Neural cell (in vitro differentiated cells): Measurements from ENCODE around the gene SH3GLB2. TPM values are rescaled to one million over a fixed set of nuclear protein-coding genes. Genes with fewer than 3 reads are reported as not detected.

Experiments used
- H2AFZ ChIP-seq: fragments of 200-600, 300-800 bp; sonication (generic), shearing (Covaris generic); 2 replicates; pipeline ENCODE4 v1.6.0; 2014; ENCODE audit warnings: low read depth, mild to moderate bottlenecking, antibody characterized with exemption, low read length, moderate library complexity
- H3F3A ChIP-seq: fragments of 200-600 bp; shearing (Covaris generic); 2 replicates; pipeline ENCODE4 v1.6.1; 2016; ENCODE audit warnings: mild to moderate bottlenecking, moderate library complexity, mixed read lengths, antibody characterized with exemption, low read length; ENCODE audit not compliant: insufficient read depth, poor library complexity, severe bottlenecking
- H3K27ac ChIP-seq: fragments of 200-600, 300-800 bp; sonication (generic), shearing (Covaris generic); 2 replicates; pipeline ENCODE4 v1.5.1; 2014; ENCODE audit warnings: mild to moderate bottlenecking, low read length, moderate library complexity
- H3K27me3 ChIP-seq: fragments of 300-800, 200-600 bp; sonication (generic), shearing (Covaris generic); 2 replicates; pipeline ENCODE4 v1.6.0; 2014; ENCODE audit warnings: mild to moderate bottlenecking, low read depth, low read length, moderate library complexity; ENCODE audit not compliant: insufficient read depth
- H3K36me3 ChIP-seq: fragments of 300-800, 200-600 bp; sonication (generic), shearing (Covaris generic); 2 replicates; pipeline ENCODE4 v1.5.1; 2014; ENCODE audit warnings: mild to moderate bottlenecking, antibody characterized with exemption, low read length, moderate library complexity; ENCODE audit not compliant: insufficient read depth
- H3K4me2 ChIP-seq: fragments of 300-800, 200-600 bp; sonication (generic), shearing (Covaris generic); 2 replicates; pipeline ENCODE4 v1.6.0; 2014; ENCODE audit warnings: mild to moderate bottlenecking, low read length
- H3K4me3 ChIP-seq: fragments of 300-800, 200-600 bp; sonication (generic), shearing (Covaris generic); 2 replicates; pipeline ENCODE4 v1.5.1; 2014; ENCODE audit warnings: mild to moderate bottlenecking, low read length, moderate library complexity
- H3K79me2 ChIP-seq: fragments of 200-600 bp; shearing (Covaris generic); replicated peaks from 2 replicates; pipeline ENCODE4 v1.6.0; 2014; ENCODE audit warnings: mild to moderate bottlenecking, low read length, moderate library complexity; ENCODE audit not compliant: insufficient read depth
- H3K9ac ChIP-seq: fragments of 300-800, 200-600 bp; sonication (generic), shearing (Covaris generic); 2 replicates; pipeline ENCODE4 v1.6.1; 2016; ENCODE audit warnings: mild to moderate bottlenecking, low read length, mixed read lengths
- H3K9me2 ChIP-seq: fragments of 200-600 bp; shearing (Covaris generic); 2 replicates; pipeline ENCODE4 v1.6.1; 2016; ENCODE audit warnings: mild to moderate bottlenecking, low read length, mixed read lengths; ENCODE audit not compliant: insufficient read depth
- H3K9me3 ChIP-seq: fragments of 200-600, 300-800 bp; sonication (generic), shearing (Covaris generic); 2 replicates; pipeline ENCODE4 v1.6.1; 2016; ENCODE audit warnings: mild to moderate bottlenecking, mixed run types, low read length, moderate library complexity, mixed read lengths
- H4K20me1 ChIP-seq: fragments of 200-600 bp; shearing (Covaris generic); 2 replicates; pipeline ENCODE4 v1.6.1; 2016; ENCODE audit warnings: mild to moderate bottlenecking, mixed run types; ENCODE audit not compliant: insufficient read depth
- EP300 ChIP-seq: fragments of 450-650 bp; conservative IDR thresholded peaks from 2 replicates; pipeline ENCODE4 v1.6.1; 2014; ENCODE audit warnings: antibody characterized with exemption, mild to moderate bottlenecking, moderate library complexity; ENCODE audit not compliant: poor library complexity, severe bottlenecking
- EZH2 ChIP-seq: fragments of 200-600, 300-800 bp; shearing (Covaris generic), sonication (generic); IDR thresholded peaks from 2 replicates; pipeline ENCODE4 v1.6.1; 2014; ENCODE audit warnings: antibody characterized with exemption, low read length, borderline replicate concordance, mild to moderate bottlenecking; ENCODE audit not compliant: insufficient read depth, poor library complexity, severe bottlenecking
- MXI1 ChIP-seq: fragments of 450-650 bp; conservative IDR thresholded peaks from 2 replicates; pipeline ENCODE4 v1.6.1; 2014; ENCODE audit warnings: antibody characterized with exemption, mild to moderate bottlenecking; ENCODE audit not compliant: poor library complexity, severe bottlenecking
- POLR2AphosphoS5 ChIP-seq: IDR thresholded peaks from 2 replicates; pipeline ENCODE4 v1.6.1; 2012
- RAD21 ChIP-seq: fragments of 450-650 bp; conservative IDR thresholded peaks from 2 replicates; pipeline ENCODE4 v1.6.1; 2014; ENCODE audit warnings: antibody characterized with exemption, mild to moderate bottlenecking, moderate library complexity
- REST ChIP-seq: IDR thresholded peaks from 2 replicates; pipeline ENCODE4 v1.6.1; 2012; ENCODE audit warnings: borderline replicate concordance
- SMC3 ChIP-seq: fragments of 450-650 bp; conservative IDR thresholded peaks from 2 replicates; pipeline ENCODE4 v1.6.1; 2014; ENCODE audit warnings: antibody characterized with exemption, mild to moderate bottlenecking, moderate library complexity; ENCODE audit not compliant: poor library complexity
- TAF1 ChIP-seq: IDR thresholded peaks from 2 replicates; pipeline ENCODE4 v1.6.1; 2012; ENCODE audit warnings: low read depth
- polyA plus RNA-seq: library from polyadenylated mRNA; depleted of rRNA; stranded (reverse); fragments of >200 nt; gene quantifications from 2 replicates; pipeline ENCODE4 v1.2.3, GENCODE V29; 2014
- TF ChIP-seq, protein P1 (sequence below): fragments of 450-650 bp; IDR thresholded peaks from 2 replicates; pipeline ENCODE4 v1.5.1; 2014; ENCODE audit warnings: antibody characterized with exemption, mild to moderate bottlenecking, moderate library complexity; ENCODE audit not compliant: poor library complexity, severe bottlenecking

SH3GLB2 gene
- polyA plus RNA-seq, 1 donor from 2014 or later, result 128 TPM

GRCh38 chr9:129054163-129054851 lies 26.2 kb upstream of the SH3GLB2 start:
- H3K9ac ChIP-seq, result no peak overlapping the region
- no peaks in the 10 kb centered on the region for H3K9me2 ChIP-seq
- no peak for TF ChIP-seq REST
- no peak for TF ChIP-seq EP300
- TF ChIP-seq POLR2AphosphoS5, result no peak
- TF ChIP-seq RAD21, result no peak
- no peak for TF ChIP-seq MXI1
- TF ChIP-seq, protein P1, sequence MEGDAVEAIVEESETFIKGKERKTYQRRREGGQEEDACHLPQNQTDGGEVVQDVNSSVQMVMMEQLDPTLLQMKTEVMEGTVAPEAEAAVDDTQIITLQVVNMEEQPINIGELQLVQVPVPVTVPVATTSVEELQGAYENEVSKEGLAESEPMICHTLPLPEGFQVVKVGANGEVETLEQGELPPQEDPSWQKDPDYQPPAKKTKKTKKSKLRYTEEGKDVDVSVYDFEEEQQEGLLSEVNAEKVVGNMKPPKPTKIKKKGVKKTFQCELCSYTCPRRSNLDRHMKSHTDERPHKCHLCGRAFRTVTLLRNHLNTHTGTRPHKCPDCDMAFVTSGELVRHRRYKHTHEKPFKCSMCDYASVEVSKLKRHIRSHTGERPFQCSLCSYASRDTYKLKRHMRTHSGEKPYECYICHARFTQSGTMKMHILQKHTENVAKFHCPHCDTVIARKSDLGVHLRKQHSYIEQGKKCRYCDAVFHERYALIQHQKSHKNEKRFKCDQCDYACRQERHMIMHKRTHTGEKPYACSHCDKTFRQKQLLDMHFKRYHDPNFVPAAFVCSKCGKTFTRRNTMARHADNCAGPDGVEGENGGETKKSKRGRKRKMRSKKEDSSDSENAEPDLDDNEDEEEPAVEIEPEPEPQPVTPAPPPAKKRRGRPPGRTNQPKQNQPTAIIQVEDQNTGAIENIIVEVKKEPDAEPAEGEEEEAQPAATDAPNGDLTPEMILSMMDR, result no peak
- no peak for TF ChIP-seq SMC3
- no peak for TF ChIP-seq EZH2
- TF ChIP-seq TAF1, result no peak
- H3K27ac ChIP-seq, result no peak overlapping the region
- no peaks in the 10 kb centered on the region for H3K36me3 ChIP-seq
- no peaks in the 10 kb centered on the region for H3K79me2 ChIP-seq
- no peak overlapping the region for H2AFZ ChIP-seq
- H3K9me3 ChIP-seq, result no peaks in the 10 kb centered on the region
- H3F3A ChIP-seq, result no peaks in the 10 kb centered on the region
- H3K4me2 ChIP-seq, result no peak overlapping the region
- no peaks in the 10 kb centered on the region for H3K27me3 ChIP-seq
- H4K20me1 ChIP-seq, result no peaks in the 10 kb centered on the region
- no peak overlapping the region for H3K4me3 ChIP-seq

DNA sequence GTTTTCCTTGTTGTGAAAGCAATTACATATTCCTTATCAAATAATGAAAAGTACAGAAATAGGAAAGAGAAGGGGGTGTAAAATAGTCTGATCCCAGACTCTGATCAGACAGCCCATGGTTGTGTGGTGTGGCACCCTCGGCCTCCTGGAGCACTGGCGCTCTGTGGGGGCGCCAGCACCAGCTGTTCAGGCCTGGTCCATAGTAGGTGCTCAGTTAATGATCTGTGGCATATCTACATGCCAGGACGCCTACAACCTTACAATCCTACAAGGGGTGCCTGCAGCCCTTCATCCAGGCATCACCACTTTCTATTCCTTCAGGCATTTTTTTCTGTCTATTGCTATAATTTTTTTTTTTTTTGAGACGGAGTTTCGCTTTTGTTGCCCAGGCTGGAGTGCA lies 24.9 kb upstream of the SH3GLB2 start:
- Histone ChIP-seq H3K9ac (no peak overlapping the region), H3K4me3 (no peak overlapping the region), H3K79me2 (no peaks in the 10 kb centered on the region), H3K36me3 (no peaks in the 10 kb centered on the region), H3K27ac (no peak overlapping the region), H3K27me3 (no peaks in the 10 kb centered on the region), H2AFZ (no peak overlapping the region), H3K4me2 (no peak overlapping the region), H3F3A (no peaks in the 10 kb centered on the region), H3K9me3 (no peaks in the 10 kb centered on the region), H3K9me2 (no peaks in the 10 kb centered on the region), H4K20me1 (no peaks in the 10 kb centered on the region)
- no peak for TF ChIP-seq MXI1
- TF ChIP-seq, protein P1, result no peak
- TF ChIP-seq REST, result no peak
- TF ChIP-seq SMC3, result no peak
- TF ChIP-seq POLR2AphosphoS5, result no peak
- no peak for TF ChIP-seq TAF1
- no peak for TF ChIP-seq RAD21
- no peak for TF ChIP-seq EP300
- TF ChIP-seq EZH2, result no peak
